Gastrocnemius medialis (tissue), 4 donors: ENCODE results near the gene KLB.

Experiments
- CTCF ChIP-seq, 5 experiments: fragments of 450-650 bp in 3 of 5; fragments of 200-600 bp in 2 of 5; sonication (generic) in 2 of 5; IDR thresholded peaks in 4 of 5; conservative IDR thresholded peaks in 1 of 5; 1 replicate in 4 of 5; 2 replicates in 1 of 5; pipeline ENCODE4 v1.5.1; 2016 to 2019; ENCODE audit warnings: antibody characterized with exemption in 5 of 5, mild to moderate bottlenecking in 3 of 5, moderate library complexity in 3 of 5
- POLR2A ChIP-seq, 2 donors: fragments of 450-650 bp; IDR thresholded peaks; one replicate each; pipeline ENCODE4 v1.6.1; 2017; ENCODE audit warnings: antibody characterized with exemption in 2 of 2, mild to moderate bottlenecking in 2 of 2, moderate library complexity in 2 of 2

GRCh38 chr4:39362827-39363226, 43.9 kb upstream of the KLB start:
- TF ChIP-seq CTCF (IDR thresholded peaks at IDR 0.05 in 4 of 5, conservative IDR thresholded peaks at IDR 0.05 in 1 of 5): no peak
- no peak for TF ChIP-seq POLR2A (IDR thresholded peaks at IDR 0.05)
